Astrocyte of the spinal cord (primary cell): ENCODE measurements around the gene ZBED2.

Source experiments
- DNase-seq: peaks from one replicate; pipeline ENCODE4 v3.0.0; 2011; ENCODE audit warnings: low read depth, low spot score
- H3K4me3 ChIP-seq: 2 replicates; pipeline ENCODE4 v1.5.1; 2011; ENCODE audit warnings: low read depth, mild to moderate bottlenecking, low read length, moderate library complexity
- CTCF ChIP-seq: IDR thresholded peaks from 2 replicates; pipeline ENCODE4 v1.5.1; 2012; ENCODE audit warnings: low read depth, mild to moderate bottlenecking, low read length, inconsistent platforms
- in situ Hi-C: cut with HindIII; loops from 2 replicates; pipeline ENCODE4 v1.10.0; 2017; ENCODE audit warnings: low sequenced_read_pairs

ZBED2 gene

DNA sequence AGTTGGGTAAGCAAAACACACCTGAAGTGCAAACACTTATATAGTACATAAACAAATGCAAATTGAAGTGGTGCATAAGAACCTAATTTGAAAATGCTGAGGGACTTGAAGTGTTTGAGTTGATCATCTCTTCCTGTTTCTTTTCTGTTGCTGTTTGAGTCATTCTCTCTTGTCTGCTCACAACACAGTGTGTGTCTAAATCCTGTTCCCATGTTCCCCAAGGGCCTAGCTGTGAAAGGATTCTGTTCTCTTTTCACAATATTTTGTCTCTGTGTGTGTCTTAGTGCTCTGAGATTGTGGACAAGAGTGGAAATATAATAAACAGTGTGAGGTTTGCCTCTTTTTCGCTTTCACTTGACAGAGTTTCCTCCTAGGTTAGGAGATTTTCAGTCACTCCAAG, 47.1 kb downstream of the ZBED2 start:
- DNase-seq: no peak
- H3K4me3 ChIP-seq: no peak overlapping the region
- in situ Hi-C loops: no loop called here
- no peak for TF ChIP-seq CTCF

- in situ Hi-C loops: no loop called here
These were observed 47.5 kb downstream of the ZBED2 start for GRCh38 chr3:111547631-111548030.

GRCh38 chr3:111545349-111545748, 49.8 kb downstream of the ZBED2 start:
- H3K4me3 ChIP-seq: no peak overlapping the region
- DNase-seq: no peak
- in situ Hi-C loops: no loop called here
- no peak for TF ChIP-seq CTCF

More at GRCh38 chr3:111547631-111548030, 47.5 kb downstream of the ZBED2 start:
- no peak for DNase-seq
- no peak for TF ChIP-seq CTCF
- H3K4me3 ChIP-seq: no peak overlapping the region
